Heart left ventricle (tissue), 16 donors: ENCODE results near the gene WBP1L. TPM values are rescaled to one million over a fixed set of nuclear protein-coding genes. Genes with fewer than 3 reads are reported as not detected.
A peak's percentile ranks its signal among the peaks of the same experiment; 100 is the strongest.

ENCODE experiments used
- ATAC-seq, 4 donors: fragments of 200-7000 bp; cut with Tn5 transposase; one replicate each; pipeline ENCODE4 v1.9.1; 2020 to 2022; ENCODE audit warnings: moderate library complexity in 4 of 4, mild to moderate bottlenecking in 3 of 4, moderate number of reproducible peaks in 1 of 4
- DNase-seq, 5 donors: peaks; one replicate each; pipeline ENCODE4 v3.0.0-alpha.2; 2020
- H3K27ac ChIP-seq, 12 donors: fragments of 200-600 bp; sonication (generic) in 4 of 12; one replicate each; pipeline versions ENCODE4 v1.5.0 to v1.8.0; 2016 to 2022; ENCODE audit warnings: mild to moderate bottlenecking in 2 of 12
- H3K27me3 ChIP-seq, 9 donors: fragments of 200-600 bp; sonication (generic) in 2 of 9; one replicate each; pipeline versions ENCODE4 v1.5.1 to v1.8.0; 2016 to 2022; ENCODE audit warnings: mild to moderate bottlenecking in 3 of 9
- H3K36me3 ChIP-seq, 9 donors: fragments of 200-600 bp; sonication (generic) in 2 of 9; one replicate each; pipeline versions ENCODE4 v1.5.0 to v1.8.0; 2018 to 2022; ENCODE audit warnings: mild to moderate bottlenecking in 2 of 9
- H3K4me1 ChIP-seq, 12 donors: fragments of 200-600 bp; sonication (generic) in 4 of 12; one replicate each; pipeline versions ENCODE4 v1.5.0 to v1.8.0; 2016 to 2022; ENCODE audit warnings: mild to moderate bottlenecking in 3 of 12
- H3K4me3 ChIP-seq, 12 donors: fragments of 200-600 bp; sonication (generic) in 4 of 12; one replicate each; pipeline versions ENCODE4 v1.5.0 to v1.8.0; 2017 to 2022; ENCODE audit warnings: mild to moderate bottlenecking in 9 of 12, moderate library complexity in 4 of 12
- H3K9me3 ChIP-seq, 12 donors: fragments of 200-600 bp; sonication (generic) in 4 of 12; one replicate each; pipeline versions ENCODE4 v1.5.0 to v1.8.0; 2016 to 2022; ENCODE audit warnings: mild to moderate bottlenecking in 1 of 12
- POLR2A ChIP-seq, 2 donors: fragments of 450-650 bp; IDR thresholded peaks; one replicate each; pipeline ENCODE4 v1.6.1; 2017; ENCODE audit warnings: antibody characterized with exemption in 2 of 2, mild to moderate bottlenecking in 2 of 2, moderate library complexity in 2 of 2
- WGBS, 4 donors: extraction: QIAGEN DNeasy Blood & Tissue Kit in 2 of 4; methylation state at CpG; one replicate each; pipeline versions ENCODE4 v1.1.5 to v1.1.7; 2013 to 2018; 5-methylcytosine and 5-hydroxymethylcytosine counted together
- intact Hi-C, 10 donors: fragments of 100-400 bp; cut with DNase I; formaldehyde crosslinking; loops; one replicate each; pipeline versions ENCODE4 v1.11.1 to v1.14.2; 2022
- polyA plus RNA-seq, 2 donors: library from polyadenylated mRNA; stranded (reverse); fragments of 200-250 nt; gene quantifications; one replicate each; pipeline ENCODE4 v1.2.3, GENCODE V29; 2013
- total RNA-seq, 9 donors: library from RNA; depleted of rRNA in 2 of 9; stranded (reverse); fragments of >200 nt in 2 of 9; fragmentation: NEBNext Ultra II Directional in 3 of 9; extraction: Animal tissue kit (Norgen Biotek cat#: 25700) in 3 of 9; gene quantifications; one replicate each; pipeline versions ENCODE4 v1.1.0 to v1.2.4, GENCODE V29; 2016 to 2023
- TF ChIP-seq, protein P1 (sequence below), 12 donors: fragments of 200-600 bp; sonication (generic) in 4 of 12; IDR thresholded peaks; one replicate each; pipeline versions ENCODE4 v1.5.0 to v1.8.0; 2018 to 2022; ENCODE audit warnings: antibody characterized with exemption in 12 of 12, mild to moderate bottlenecking in 5 of 12
- donor health status: ischemic (EF 13 %, LVEDD 7.1; RV severe dilation, severe dysfunction).
- donor health status: healthy with polysubstance abuse.
- donor health status: DM: no; HTN: yes; CAD: no.
- donor health status: DM: no; HTN: no; CAD: no.
- donor health status: ischemic (EF 25% LVEDD 6.9; RV normal size, moderate dysfunction).
- donor health status: ischemic (EF 25% LVEDD 5.7; RV mildly dilated, moderate dysfunction).
- donor health status: healthy.
- donor health status: DM: yes; HTN: yes; CAD: no.
- donor health status: ischemic (EF 35%, LVEDD 5.7; RV mildly dilated, moderate dysfunction).
- donor health status: nonischemic (EF 11% LVEDD 7.7; RV severe dilation, severe dysfunction).
- donor health status: DM: yes; HTN: yes; CAD: no.
- donor health status: PGD.
- donor health status: ischemic (EF 29% LVEDD 5.4; RV normal size, mild dysfunction).
- donor health status: nonischemic (EF 23%, LVEDD 6.1; RV moderate dilation, normal function).

WBP1L gene
- total and polyA plus RNA-seq, 11 donors, result 10.7 to 75.1 (median 27.6) TPM

DNA sequence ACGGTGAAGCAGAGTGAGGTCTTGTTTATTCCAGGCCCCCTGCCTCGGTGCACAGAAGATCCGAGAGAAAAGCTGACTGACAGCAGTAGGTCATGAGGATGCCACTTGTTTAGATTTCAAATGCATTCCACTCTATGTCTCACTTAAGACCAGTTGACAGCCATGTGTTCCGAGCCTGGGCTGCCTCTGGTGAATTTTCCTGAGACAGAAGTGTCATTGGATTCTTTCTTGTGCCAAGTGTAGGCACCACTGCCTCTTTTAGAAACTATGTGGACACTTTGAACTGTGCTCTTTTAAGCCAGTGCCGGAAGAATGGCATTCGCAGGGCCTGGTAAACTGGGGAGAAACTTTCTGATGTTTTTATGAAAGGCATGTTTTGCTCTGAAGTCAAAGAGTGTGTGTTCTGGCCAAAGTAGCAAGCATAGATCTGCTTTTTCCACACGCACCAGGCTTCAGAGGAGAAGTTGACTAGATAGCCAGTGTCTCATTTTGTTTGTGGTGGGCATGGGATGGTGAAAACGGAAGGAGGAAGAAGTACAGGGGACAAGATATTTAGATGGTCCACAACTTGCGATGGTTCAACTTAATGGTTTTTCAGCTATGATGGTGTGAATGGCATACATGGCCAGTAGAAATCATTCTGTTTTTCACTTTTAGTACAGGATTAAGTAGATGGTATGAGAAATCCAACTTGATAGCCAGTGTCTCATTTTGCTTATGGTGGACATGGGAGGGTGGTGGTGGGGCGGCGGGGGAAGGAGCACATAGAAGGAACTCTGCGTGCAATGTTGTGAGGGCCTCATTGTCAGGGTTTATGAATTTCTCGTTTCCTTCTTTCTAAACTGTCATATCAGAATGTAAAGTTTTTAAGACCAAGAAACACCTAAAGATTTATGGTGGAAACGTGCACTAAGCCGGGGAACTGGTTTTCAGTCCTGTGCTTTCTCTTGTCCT is 52.0 kb downstream of the WBP1L start:
- ATAC-seq (peak; percentile 31 to 61 (median 54)), DNase-seq (peak in 2 of 5 donors; percentile 19 to 48)
- H3K4me3 ChIP-seq, result peak overlapping the region in 1 of 12 donors; percentile 4
- H3K9me3 ChIP-seq, result no peaks in the 10 kb centered on the region
- H3K36me3 ChIP-seq, result peaks cover 0 to 43% (median 20%) of the 10 kb centered on the region in 9 donors
- peak overlapping the region; percentile 75 to 93 (median 84) for H3K27ac ChIP-seq
- intact Hi-C loops, result loop anchor here in 4 of 10 donors (1.0 to 10.0 kb wide), 4 partner anchors 18 to 53 kb away; partner anchors contain the start of gene WBP1L (in 2 of the 4)
- no peaks in the 10 kb centered on the region for H3K27me3 ChIP-seq
- TF ChIP-seq POLR2A (IDR thresholded peaks at IDR 0.05), result no peak
- TF ChIP-seq, protein P1, sequence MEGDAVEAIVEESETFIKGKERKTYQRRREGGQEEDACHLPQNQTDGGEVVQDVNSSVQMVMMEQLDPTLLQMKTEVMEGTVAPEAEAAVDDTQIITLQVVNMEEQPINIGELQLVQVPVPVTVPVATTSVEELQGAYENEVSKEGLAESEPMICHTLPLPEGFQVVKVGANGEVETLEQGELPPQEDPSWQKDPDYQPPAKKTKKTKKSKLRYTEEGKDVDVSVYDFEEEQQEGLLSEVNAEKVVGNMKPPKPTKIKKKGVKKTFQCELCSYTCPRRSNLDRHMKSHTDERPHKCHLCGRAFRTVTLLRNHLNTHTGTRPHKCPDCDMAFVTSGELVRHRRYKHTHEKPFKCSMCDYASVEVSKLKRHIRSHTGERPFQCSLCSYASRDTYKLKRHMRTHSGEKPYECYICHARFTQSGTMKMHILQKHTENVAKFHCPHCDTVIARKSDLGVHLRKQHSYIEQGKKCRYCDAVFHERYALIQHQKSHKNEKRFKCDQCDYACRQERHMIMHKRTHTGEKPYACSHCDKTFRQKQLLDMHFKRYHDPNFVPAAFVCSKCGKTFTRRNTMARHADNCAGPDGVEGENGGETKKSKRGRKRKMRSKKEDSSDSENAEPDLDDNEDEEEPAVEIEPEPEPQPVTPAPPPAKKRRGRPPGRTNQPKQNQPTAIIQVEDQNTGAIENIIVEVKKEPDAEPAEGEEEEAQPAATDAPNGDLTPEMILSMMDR (IDR thresholded peaks at IDR 0.05), result no peak
- 54 to 63% (median 57%) methylated on average over 13 to 15 of the region's 15 CpGs for WGBS, 4 donors
- H3K4me1 ChIP-seq, result peaks cover 15 to 99% (median 79%) of the 10 kb centered on the region in 12 donors

DNA sequence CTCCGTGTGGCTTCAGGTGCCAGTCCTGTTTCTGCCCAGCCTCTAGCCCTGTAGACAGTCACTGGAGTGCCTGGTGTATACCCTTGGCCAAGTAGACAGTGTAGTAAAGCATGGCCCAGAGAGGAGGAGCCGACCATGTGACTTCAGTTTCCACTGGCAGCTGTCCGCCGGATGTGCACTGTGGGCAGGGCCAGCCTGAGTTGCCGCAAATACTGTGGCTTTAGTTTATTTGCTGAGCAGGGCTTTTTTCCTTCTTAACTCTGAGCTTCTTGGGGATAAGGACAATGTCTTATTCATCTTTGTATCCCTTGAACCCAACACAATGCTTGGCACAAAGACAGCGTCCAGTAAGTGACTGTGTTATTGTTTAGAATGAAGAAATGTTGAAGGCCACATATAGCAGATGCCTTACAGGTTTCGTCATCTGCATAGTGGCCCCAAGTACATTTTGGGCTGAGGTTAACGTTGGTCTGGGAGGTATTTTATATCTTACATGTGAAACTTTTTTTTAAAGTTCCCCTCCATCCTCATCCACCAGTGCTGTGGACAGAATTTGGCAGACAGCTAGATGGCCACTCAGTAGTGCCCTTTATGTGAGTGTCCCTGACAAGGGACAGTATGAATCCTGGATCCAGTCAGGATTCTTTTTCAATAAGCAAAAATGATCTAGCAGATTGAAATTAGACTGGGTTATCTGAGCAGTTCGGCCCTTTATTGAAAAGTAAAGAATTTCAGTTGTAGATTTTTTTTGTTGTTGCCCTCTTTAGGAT is 52.8 kb downstream of the WBP1L start:
- no peaks in the 10 kb centered on the region for H3K9me3 ChIP-seq
- DNase-seq, result peak; percentile 90 to 96 (median 92)
- H3K27me3 ChIP-seq, result no peaks in the 10 kb centered on the region
- 10 to 15% (median 13%) methylated on average over 9 of the region's 9 CpGs for WGBS, 4 donors
- peak overlapping the region; percentile 75 to 93 (median 84) for H3K27ac ChIP-seq
- intact Hi-C loops, result loop anchor here in 4 of 10 donors (1.0 to 10.0 kb wide), 4 partner anchors 19 to 54 kb away; partner anchors contain the start of gene WBP1L (in 2 of the 4)
- H3K36me3 ChIP-seq, result peaks cover 0 to 45% (median 23%) of the 10 kb centered on the region in 9 donors
- H3K4me1 ChIP-seq, result peaks cover 20 to 99% (median 83%) of the 10 kb centered on the region in 12 donors
- peak overlapping the region in 9 of 12 donors; percentile 4 to 34 (median 18) for H3K4me3 ChIP-seq
- TF ChIP-seq POLR2A (IDR thresholded peaks at IDR 0.05), result peak in 1 of 2 donors; percentile 63
- TF ChIP-seq, protein P1 (IDR thresholded peaks at IDR 0.05), result no peak
- peak; percentile 96 to 97 (median 96) for ATAC-seq

DNA sequence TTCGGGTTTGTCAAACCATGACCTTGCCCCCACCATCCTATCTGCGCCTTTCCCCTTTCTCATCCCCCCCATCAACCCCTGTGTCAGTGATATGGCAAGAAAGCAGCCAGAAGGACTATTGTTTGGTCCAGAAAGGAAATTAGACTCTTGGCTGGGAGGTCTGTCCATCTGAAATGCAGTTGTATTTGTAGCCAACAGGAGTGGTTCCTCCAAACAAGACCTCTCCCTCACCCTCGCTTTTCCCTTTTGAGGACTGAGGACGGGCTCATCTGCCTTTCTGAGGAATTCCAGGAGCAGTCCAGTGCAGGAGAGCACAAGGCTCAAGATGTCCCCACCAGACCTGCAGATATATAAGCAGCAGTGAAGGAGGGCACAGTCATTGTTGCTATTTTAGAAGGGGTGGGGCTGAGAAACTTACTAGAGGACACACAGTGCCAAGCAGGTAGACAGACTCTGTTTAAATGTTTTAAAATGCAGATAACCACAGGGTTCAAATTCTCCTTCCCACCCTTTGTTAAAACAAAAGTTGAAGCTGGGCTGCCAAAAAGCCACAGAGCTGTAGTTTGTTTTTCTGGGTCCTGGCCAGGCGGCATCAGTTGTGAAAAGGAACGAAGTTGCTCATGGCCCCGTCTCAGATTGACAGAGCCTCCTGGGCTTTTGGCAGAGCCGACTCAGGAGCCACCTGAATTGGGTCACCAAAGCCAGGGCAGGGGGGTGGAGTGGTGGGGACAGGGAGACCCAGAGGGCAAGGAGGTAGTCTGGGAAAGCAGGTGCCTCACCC is 56.1 kb downstream of the WBP1L start:
- ATAC-seq (peak in 2 of 4 donors; percentile 4 to 8), DNase-seq (peak in 2 of 5 donors; percentile 12 to 35)
- H3K4me1 ChIP-seq, result peaks cover 25 to 90% (median 80%) of the 10 kb centered on the region in 12 donors
- H3K9me3 ChIP-seq, result no peaks in the 10 kb centered on the region
- no peaks in the 10 kb centered on the region for H3K27me3 ChIP-seq
- no peak for TF ChIP-seq POLR2A (IDR thresholded peaks at IDR 0.05)
- TF ChIP-seq, protein P1 (IDR thresholded peaks at IDR 0.05), result no peak
- no peak overlapping the region for H3K4me3 ChIP-seq
- intact Hi-C loops, result loop anchor here in 4 of 10 donors (5.0 to 10.0 kb wide), 3 partner anchors 48 to 58 kb away; partner anchors contain the start of gene WBP1L (in 3 of the 4)
- 38 to 54% (median 45%) methylated on average over 8 of the region's 8 CpGs for WGBS, 4 donors
- peak overlapping the region; percentile 70 to 93 (median 84) for H3K27ac ChIP-seq
- H3K36me3 ChIP-seq, result peaks cover 0 to 43% (median 28%) of the 10 kb centered on the region in 9 donors
